ENCODE results near the gene XPO6.

GRCh38 chr16:28200661-28201060, 11.1 kb downstream of the XPO6 start:
- TF ChIP-seq, protein P1, sequence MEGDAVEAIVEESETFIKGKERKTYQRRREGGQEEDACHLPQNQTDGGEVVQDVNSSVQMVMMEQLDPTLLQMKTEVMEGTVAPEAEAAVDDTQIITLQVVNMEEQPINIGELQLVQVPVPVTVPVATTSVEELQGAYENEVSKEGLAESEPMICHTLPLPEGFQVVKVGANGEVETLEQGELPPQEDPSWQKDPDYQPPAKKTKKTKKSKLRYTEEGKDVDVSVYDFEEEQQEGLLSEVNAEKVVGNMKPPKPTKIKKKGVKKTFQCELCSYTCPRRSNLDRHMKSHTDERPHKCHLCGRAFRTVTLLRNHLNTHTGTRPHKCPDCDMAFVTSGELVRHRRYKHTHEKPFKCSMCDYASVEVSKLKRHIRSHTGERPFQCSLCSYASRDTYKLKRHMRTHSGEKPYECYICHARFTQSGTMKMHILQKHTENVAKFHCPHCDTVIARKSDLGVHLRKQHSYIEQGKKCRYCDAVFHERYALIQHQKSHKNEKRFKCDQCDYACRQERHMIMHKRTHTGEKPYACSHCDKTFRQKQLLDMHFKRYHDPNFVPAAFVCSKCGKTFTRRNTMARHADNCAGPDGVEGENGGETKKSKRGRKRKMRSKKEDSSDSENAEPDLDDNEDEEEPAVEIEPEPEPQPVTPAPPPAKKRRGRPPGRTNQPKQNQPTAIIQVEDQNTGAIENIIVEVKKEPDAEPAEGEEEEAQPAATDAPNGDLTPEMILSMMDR (IDR thresholded peaks at IDR 0.05): no peak
- TF ChIP-seq POLR2A (IDR thresholded peaks at IDR 0.05): no peak
